Activated CD8-positive, alpha-beta memory T cell treated with anti-CD3 and anti-CD28 coated beads for 1 hour (primary cell): ENCODE measurements around the gene FNDC5.
"Not testable (repeated sequence)": the region's sequence is repeated elsewhere in the genome, so short reads cannot be mapped to it uniquely, and the experiment has no call there.

ENCODE experiments used
- DNase-seq, 2 donors: peaks; one replicate each; pipeline ENCODE4 v3.0.0-alpha.2; 2020; ENCODE audit warnings: low read depth in 1 of 2; ENCODE audit errors: extremely low read depth in 1 of 2

The FNDC5 gene

GRCh38 chr1:32870615-32871363 lies at the start of gene FNDC5:
FNDC5 (minus strand) TSS chr1:32870912.
- no peak for DNase-seq

- no peak for DNase-seq
Observed at GRCh38 chr1:32919811-32920733, 49.4 kb upstream of the FNDC5 start.

- DNase-seq, result no peak
Observed at GRCh38 chr1:32918179-32918578, 47.5 kb upstream of the FNDC5 start.

DNA sequence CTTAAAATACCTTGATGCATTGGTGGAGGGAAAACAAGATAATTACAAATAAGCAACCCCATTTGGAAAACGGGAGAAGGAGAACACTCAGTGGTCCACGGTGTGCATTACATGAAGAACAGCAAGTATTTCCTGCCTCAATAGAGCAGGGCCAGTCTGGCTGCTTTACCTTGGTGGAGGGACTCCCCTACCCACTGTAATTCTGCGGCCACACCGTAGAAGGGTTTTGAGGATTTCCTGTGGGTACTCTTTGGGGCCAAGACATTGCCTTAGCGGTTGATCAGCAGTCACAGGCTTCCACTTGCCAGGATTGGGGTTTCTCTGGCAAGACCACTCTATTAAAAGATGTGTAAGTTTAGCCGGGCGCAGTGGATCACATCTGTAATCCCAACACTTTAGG lies 46.8 kb upstream of the FNDC5 start:
- DNase-seq, result no peak

GRCh38 chr1:32915766-32916706 lies 45.3 kb upstream of the FNDC5 start:
- DNase-seq, result no peak

DNA sequence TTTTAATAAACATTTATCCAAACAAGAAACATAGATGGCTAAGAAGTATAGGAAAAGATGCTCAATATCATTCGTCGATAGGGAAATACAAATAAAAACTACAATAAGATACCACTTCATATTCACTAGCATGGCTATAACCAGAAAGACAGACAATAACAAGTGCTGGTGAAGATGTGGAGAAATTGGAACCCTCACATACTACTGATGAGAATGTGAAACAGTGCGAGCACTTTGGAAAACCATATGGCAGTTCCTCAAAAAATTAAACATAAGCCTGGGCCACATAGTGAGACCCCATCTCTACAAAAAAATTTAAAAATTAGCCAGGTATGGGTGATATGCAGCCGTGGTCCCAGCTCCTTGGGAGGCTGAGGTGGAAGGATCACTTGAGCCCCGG lies 39.6 kb upstream of the FNDC5 start:
- DNase-seq, result no peak

- no peak for DNase-seq
Observed at GRCh38 chr1:32907435-32907834, 36.7 kb upstream of the FNDC5 start.

DNA sequence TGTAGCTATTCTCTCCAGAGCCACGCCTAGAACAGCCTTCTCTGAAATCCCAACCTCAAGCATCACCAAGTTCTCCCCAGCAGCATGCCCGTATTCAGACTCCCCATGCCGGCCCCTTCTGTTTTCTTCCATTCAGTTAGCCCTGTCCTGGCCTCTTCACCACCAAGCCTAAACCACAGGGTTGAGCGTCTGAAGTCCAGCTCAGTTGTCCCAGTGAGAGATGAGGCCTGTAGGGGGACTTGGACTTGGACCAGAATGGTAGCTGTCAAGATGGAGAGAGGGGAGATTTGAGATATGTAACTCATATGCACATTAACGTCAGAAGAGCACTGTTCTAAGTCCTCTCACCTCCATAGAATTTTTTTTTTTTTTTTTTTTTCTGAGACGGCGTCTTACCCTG lies 35.9 kb upstream of the FNDC5 start:
- DNase-seq, result no peak

DNA sequence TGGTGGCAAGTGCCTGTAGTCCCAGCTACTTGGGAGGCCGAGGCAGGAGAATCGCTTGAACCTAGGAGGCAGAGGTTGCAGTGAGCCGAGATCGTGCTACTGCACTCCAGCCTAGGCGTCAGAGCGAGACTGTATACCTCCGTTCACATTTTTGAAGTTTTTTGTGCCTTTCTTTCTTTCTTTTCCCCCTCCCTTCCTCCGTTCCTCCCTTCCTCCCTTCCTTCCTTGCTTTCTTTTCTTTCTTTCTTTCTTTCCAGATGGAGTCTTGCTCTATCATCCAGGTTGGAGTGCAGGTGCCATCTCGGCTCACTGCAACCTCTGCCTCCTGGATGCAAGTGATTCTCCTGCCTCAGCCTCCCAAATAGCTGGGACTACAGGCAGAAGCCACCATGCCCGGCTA lies 34.9 kb upstream of the FNDC5 start:
- not testable (repeated sequence) for DNase-seq

- no peak for DNase-seq
Observed at GRCh38 chr1:32904797-32905196, 34.1 kb upstream of the FNDC5 start.

- DNase-seq, result no peak
Observed at GRCh38 chr1:32903991-32904785, 33.5 kb upstream of the FNDC5 start.

GRCh38 chr1:32902535-32902920 lies 31.8 kb upstream of the FNDC5 start:
- DNase-seq, result no peak

DNA sequence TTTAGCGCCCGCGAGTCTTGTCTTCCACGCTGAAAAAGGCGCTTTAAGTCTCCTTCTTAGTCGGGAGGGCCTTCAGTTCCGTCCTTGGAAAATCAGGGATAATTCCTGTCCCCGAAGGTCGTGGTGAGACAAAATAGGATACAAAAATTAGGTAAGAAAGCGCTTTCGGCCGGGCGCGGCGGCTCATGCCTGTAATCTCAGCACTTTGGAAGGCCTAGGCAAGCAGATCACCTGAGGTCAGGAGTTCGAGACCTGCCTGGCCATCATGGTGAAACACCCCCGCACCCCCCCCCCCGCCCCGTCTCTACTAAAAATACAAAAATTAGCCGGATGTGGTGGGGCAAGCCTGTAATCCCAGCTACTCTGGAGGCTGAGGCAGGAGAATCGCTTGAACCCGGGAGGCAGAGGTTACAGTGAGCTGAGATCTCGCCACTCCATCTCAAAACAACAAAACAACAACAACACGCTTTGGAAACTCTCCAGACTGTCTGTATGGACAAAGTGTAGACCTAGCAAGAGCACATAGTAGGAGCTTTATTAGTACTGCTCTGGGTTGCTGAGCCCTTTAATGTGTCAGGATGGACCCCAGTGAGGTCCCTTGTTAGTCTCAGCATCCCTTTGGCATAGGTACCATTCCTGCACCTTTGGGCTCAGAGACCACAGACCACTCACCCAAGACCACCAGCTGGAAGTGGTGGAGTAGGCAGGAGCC lies 31.3 kb upstream of the FNDC5 start:
- DNase-seq, result no peak

DNA sequence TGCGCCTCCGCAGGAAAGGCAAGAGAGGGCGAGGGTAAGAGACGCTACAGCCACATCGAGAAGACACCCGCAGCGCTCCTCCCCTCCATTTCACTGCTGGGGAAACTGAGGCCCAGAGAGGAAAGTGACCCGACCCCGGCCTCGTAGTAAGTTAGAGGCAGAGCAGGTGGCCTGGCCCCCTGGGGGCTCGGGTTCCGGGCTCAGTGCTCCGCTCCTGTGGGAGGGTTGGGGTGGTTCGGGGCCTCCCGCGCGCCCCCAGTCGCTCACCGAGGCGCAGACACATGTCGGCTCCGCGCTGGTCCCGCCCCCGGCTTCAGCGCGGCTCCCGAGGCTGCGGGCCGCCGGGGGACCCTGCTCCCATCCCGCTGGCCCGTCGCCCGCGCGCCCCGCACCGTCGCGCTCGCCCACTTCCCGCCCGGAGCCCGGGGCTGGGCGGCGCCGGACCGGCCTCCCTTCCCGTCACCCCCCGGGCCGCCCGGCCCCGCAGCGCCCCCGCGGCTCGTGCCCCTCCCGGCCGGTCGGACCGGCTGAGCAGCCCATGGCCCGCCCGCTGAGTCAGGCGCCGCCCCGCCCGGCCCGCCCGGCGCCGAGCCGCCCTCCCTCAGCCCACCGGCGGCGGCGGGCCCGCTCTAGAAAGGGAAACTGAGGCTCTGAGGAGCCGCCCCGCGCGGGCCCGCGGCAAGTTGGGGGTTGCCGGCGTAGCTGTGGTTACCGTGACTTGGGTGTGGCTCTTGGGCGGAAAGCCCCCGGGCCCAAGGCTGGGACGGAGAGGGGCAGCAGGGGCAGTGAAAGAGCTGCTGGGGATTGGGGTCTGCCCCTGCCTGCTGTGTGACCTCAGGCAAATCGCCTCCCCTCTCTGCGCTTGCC lies 30.5 kb upstream of the FNDC5 start, which contains the start of gene TMEM54:
TMEM54 (minus strand) TSS at position 434 of the 867 bp plus-strand sequence; CDS start at position 283, 151 bp downstream.
- DNase-seq, result no peak

DNA sequence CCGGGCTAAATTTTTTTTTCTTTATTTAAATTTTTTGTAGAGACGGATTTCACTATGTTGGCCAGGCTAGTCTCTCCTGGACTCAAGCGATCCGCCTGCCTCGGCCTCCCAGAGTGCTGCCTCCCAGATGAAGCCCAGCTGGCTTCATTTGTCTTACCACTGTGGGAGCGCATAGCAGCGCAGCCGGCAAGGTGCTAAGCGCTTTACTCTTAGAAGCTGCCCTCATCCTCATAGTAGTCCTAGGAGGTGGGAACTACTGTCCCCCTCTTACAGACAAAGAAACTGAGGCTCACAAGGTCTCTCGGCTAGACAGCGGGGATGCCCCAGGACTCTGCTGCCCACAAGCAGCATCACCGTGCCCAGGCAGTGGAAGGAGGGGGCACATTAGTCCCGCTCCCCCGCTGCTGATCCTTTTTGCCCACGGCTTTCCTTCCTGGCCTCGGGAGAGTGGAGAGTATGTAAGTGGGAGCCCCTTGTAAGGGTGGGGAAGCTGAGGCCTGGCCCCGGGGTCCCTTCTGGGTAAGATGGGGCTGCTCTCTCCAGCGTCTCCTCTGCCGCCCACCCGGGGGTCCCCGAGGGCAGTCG lies 29.8 kb upstream of the FNDC5 start:
- DNase-seq, result no peak

DNA sequence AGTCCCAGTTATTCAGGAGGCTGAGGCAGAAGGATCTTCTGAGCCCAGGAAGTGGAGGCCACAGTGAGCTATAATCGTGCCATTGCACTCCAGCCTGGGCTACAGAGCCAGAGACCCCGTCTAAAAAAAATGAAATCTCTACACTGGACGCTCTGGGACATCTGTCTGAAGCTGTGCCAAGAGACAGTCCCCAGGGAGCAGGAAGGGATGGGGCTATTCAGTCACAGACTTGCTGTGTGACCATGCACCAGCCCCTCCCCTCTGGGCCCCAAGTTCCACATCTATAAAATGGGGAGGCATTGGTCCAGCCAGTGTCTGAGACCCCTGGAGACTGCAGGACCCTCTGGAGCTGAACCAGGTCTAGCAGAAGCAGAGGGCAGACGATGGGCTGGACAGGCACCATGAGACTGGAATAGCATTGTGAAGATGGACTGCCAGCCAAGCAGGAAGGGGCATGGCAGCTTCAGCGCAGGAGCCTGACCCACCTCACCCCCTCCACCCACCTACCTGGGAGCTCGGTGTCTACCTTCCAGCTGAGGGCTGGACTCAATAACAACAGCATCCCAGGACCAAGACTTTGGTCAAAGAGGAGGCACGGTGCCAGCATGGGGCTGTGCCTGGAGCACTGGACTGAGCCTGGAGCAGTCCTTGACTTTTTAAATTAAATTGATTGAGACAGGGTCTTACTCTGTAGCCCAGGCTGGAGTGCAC lies 29.0 kb upstream of the FNDC5 start:
- no peak for DNase-seq

DNA sequence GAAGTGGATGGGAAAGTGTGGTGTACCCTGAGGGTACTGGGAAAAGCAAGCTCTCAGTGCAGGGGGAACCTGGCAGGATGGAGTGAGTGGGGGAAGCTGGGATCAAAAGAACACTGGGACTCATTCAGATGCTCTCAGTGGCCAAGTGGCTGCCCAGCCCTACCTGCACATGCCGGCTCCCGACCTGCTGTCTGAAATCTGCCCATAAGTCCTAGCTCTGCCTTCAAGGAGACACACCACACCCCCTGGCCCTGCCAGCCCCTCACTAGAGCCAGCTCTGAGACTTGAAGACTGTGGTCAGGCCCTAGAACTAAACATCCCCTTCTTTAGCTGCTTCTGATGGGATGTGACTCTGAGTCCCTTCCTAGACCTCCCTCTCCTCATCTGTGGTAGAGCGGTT lies 28.2 kb upstream of the FNDC5 start:
- no peak for DNase-seq
